Activated CD4-positive, CD25-positive, alpha-beta regulatory T cell treated with anti-CD3 and anti-CD28 coated beads, Interleukin-2, amount 50 U/mL, for 72 hours (primary cell): ENCODE data around the gene UBE2QL1.

Experiments used
- DNase-seq: peaks from one replicate; pipeline ENCODE4 v3.0.0; 2021

UBE2QL1 gene

GRCh38 chr5:6541256-6542013 is 92.8 kb downstream of the UBE2QL1 start:
- no peak for DNase-seq

- DNase-seq = no peak
Observed at GRCh38 chr5:6542421-6543345, 94.0 kb downstream of the UBE2QL1 start.

- DNase-seq = no peak
Observed at GRCh38 chr5:6543346-6543730, 94.7 kb downstream of the UBE2QL1 start.

DNA sequence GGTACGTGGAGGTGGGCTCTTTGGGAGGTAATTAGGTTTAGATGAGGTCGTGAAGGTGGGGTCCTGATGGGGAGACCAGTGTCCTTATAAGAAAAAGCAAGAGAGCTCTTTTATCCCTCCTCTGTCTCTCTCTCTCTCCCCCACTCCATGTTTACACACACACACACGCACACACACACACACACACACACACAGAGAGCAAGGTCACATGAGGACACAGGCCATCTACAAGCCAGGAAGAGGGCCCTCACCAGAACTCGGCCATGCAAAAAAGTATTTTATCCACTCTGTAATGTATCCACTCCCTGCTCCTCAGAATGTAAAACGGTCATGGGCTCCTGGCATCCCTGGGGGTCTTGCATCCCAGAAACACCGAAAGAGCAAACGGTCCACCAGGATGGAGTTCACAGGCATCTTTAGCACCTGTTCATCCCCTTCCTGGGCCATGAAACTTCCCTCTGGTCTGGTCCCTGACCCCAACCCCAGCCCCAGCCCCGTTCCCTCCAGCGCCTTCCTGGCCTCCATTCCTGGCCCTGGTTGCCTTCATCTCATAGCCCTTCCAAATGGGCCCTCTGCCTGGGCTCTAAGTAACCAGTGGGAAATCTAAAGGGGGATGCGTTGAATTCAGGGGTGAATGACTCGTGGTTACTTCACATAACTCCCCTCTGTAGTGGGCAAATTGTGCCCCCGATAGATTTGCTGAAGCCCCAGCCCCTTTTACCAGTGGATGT is 95.3 kb downstream of the UBE2QL1 start:
- DNase-seq = no peak
